ENCODE data around the gene SPPL3.
"Not testable (repeated sequence)": the region's sequence is repeated elsewhere in the genome, so short reads cannot be mapped to it uniquely, and the experiment has no call there.

Gene SPPL3

DNA sequence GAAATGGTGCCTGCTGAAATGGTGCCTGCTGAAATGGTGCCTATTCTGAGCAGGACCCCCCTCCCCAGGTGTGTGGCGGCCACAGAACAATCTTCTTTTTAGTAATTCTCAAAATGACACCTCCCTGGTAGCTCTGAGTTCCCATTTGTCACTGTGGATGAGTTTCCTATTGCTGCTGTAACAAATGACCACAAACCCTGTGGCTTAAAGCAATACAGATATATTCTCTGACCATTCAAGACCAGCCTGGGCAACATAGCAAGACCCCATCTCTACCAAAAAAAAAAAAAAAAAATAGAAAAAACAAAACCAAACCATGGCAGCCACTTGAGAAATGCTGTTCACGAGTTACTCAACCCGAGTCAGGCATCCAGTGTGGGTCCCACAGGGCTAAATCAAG lies 170.6 kb downstream of the SPPL3 start:
- no peak overlapping the region for H3K27ac ChIP-seq
- TF ChIP-seq CTCF (conservative IDR thresholded peaks at IDR 0.05): no peak

GRCh38 chr12:120732198-120732597 lies 172.0 kb downstream of the SPPL3 start:
- H3K27ac ChIP-seq: not testable (repeated sequence)

DNA sequence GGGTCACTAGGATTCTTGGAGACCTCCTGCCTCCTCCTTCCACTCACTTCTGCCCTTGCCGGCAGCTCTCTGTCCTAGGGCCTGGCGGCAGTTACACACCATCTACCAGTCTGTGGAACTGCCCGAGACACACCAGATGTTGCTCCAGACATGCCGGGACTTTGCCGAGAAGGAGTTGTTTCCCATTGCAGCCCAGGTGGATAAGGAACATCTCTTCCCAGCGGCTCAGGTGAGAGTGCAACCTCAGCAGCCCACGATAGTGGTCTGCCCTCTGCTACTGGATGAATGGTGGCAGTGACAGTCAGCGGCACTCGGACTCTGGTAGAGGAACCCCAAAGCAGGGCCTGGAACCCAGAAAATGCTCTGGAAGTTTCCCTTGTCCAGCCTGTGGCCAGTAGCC lies 177.2 kb downstream of the SPPL3 start:
- no peak for TF ChIP-seq CTCF (conservative IDR thresholded peaks at IDR 0.05)
- H3K27ac ChIP-seq: no peak overlapping the region

- no peak for TF ChIP-seq CTCF (conservative IDR thresholded peaks at IDR 0.05)
- H3K27ac ChIP-seq: peak overlapping the region; percentile 61
Measured at GRCh38 chr12:120726510-120726793, 177.7 kb downstream of the SPPL3 start.

GRCh38 chr12:120725659-120726509 lies 178.3 kb downstream of the SPPL3 start, which contains the start of gene ACADS:
ACADS (plus strand) TSS chr12:120725826; CDS start chr12:120725886, 60 bp downstream.
- TF ChIP-seq CTCF (conservative IDR thresholded peaks at IDR 0.05): no peak
- peak within 1 kb of the TSS; percentile 61 for H3K27ac ChIP-seq

GRCh38 chr12:120725151-120725658 lies 179.0 kb downstream of the SPPL3 start:
- H3K27ac ChIP-seq: peak overlapping the region; percentile 61
- TF ChIP-seq CTCF (conservative IDR thresholded peaks at IDR 0.05): no peak

GRCh38 chr12:120724720-120725119 lies 179.4 kb downstream of the SPPL3 start:
- H3K27ac ChIP-seq: peak overlapping the region; percentile 61; the same call in 1 of the 2 replicates
- TF ChIP-seq CTCF (conservative IDR thresholded peaks at IDR 0.05): no peak

DNA sequence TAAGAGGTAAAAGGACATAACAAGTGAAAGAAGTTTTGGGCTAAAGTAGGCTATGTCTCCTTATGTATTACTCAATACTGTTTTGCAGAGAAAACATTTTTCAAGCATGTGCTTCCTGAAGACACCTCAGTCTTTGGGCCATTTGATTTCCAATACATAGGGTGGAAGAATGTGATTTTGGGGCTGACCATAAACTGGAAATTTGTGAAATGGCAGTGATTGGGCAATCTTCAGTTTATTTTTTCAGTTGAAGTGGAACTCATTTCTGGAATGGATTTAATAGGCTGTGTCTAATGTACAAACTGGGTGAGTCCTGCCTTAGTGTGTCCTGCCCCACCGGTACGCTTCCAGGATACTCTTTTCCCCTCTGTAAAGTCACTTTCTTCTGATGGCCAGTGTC lies 181.4 kb downstream of the SPPL3 start:
- no peak for TF ChIP-seq CTCF (conservative IDR thresholded peaks at IDR 0.05)
- H3K27ac ChIP-seq: no peak overlapping the region
